ENCODE measurements around the gene AGBL1. TPM values are rescaled to one million over a fixed set of nuclear protein-coding genes. Genes with fewer than 3 reads are reported as not detected.

AGBL1 gene
- total and polyA plus RNA-seq, 3 experiments from 2014 or later: not detected

DNA sequence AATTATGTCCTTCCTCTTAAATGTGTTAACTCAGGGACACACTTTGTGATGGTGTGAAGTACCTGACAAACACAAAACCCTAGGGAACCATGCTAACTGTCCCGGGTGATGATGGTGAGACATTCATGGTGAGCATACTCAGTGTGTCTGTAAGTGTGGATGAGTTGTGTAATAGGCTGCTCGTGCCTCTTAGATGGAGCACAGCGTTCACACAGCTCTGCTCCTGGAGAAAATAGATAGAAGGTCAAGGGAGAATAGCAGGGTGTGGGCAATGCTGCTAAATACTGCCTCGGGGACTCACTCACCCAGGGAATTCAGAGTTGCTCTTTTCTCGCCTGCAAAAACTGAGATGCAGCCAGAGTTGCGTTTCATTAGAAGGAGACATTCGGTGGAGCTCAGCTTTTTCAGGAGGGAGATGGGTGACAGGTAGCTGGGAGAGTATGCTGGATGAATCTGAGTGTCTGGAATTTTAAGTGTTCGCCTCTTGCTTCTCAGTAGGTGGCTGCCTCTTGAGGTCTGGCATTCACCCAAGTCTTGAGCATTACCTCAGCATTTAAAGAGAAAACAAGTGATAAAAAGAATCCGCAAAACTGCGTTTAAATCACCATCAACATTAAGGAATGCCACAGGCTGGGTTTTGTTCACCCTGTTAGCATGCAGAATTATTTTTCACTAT, 813.2 kb downstream of the AGBL1 start:
- Histone ChIP-seq H3K36me3 (ENCODE audit: insufficient read depth, low read length) (no peaks in the 10 kb centered on the region), H3K27me3 (ENCODE audit: insufficient read depth, low read length, poor library complexity, severe bottlenecking) (no peaks in the 10 kb centered on the region), H3K9me3 (ENCODE audit: low read length) (no peaks in the 10 kb centered on the region), H3K4me1 (ENCODE audit: insufficient read depth, low read length) (no peaks in the 10 kb centered on the region), H3K27ac (ENCODE audit: low read depth, low read length) (no peak overlapping the region), H3K4me3 (ENCODE audit: low read length) (no peak overlapping the region)
- Mint-ChIP-seq H3K27me3 (no peaks in the 10 kb centered on the region), H3K4me3 (no peak overlapping the region), H3K9me3 (no peaks in the 10 kb centered on the region), H3K27ac (no peak overlapping the region), H3K36me3 (no peaks in the 10 kb centered on the region), H3K4me1 (no peaks in the 10 kb centered on the region)
- DNase-seq: no peak
- ChIA-PET CTCF (no interaction called here), POLR2A (no interaction called here)

DNA sequence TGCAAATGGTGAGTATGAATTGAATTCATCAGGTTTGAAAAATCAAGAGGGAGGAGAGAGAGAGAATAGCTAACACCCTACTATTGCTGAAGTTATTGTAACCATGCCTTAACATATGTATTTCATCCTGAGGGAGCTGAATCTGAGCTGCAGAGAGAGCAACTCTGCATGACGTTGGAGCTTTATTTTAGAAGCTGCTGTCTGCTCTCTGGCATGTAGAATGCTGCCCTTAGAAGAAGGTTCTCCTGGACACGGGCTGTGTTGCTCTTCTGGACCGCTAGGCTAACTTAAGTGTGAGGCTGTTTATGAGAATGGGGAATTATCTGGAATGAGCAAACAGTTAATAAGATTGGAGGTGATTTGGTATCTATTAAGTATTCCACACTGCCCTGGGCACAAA, 814.6 kb downstream of the AGBL1 start:
- H3K36me3 Mint-ChIP-seq: no peaks in the 10 kb centered on the region
- H3K4me1 Mint-ChIP-seq: no peaks in the 10 kb centered on the region
- no peaks in the 10 kb centered on the region for H3K27me3 ChIP-seq (ENCODE audit: insufficient read depth, low read length, poor library complexity, severe bottlenecking)
- peaks cover 0 to 11% (median 6%) of the 10 kb centered on the region in 5 donors for H3K9me3 Mint-ChIP-seq
- no peaks in the 10 kb centered on the region for H3K9me3 ChIP-seq (ENCODE audit: low read length)
- H3K4me3 ChIP-seq (ENCODE audit: low read length): no peak overlapping the region
- no peaks in the 10 kb centered on the region for H3K36me3 ChIP-seq (ENCODE audit: insufficient read depth, low read length)
- ChIA-PET POLR2A (no interaction called here), CTCF (no interaction called here)
- H3K4me1 ChIP-seq (ENCODE audit: insufficient read depth, low read length): no peaks in the 10 kb centered on the region
- H3K27me3 Mint-ChIP-seq: peaks cover 0 to 10% of the 10 kb centered on the region in 2 donors
- no peak for DNase-seq
- H3K27ac Mint-ChIP-seq: no peak overlapping the region
- no peak overlapping the region for H3K4me3 Mint-ChIP-seq
- no peak overlapping the region for H3K27ac ChIP-seq (ENCODE audit: low read depth, low read length)

DNA sequence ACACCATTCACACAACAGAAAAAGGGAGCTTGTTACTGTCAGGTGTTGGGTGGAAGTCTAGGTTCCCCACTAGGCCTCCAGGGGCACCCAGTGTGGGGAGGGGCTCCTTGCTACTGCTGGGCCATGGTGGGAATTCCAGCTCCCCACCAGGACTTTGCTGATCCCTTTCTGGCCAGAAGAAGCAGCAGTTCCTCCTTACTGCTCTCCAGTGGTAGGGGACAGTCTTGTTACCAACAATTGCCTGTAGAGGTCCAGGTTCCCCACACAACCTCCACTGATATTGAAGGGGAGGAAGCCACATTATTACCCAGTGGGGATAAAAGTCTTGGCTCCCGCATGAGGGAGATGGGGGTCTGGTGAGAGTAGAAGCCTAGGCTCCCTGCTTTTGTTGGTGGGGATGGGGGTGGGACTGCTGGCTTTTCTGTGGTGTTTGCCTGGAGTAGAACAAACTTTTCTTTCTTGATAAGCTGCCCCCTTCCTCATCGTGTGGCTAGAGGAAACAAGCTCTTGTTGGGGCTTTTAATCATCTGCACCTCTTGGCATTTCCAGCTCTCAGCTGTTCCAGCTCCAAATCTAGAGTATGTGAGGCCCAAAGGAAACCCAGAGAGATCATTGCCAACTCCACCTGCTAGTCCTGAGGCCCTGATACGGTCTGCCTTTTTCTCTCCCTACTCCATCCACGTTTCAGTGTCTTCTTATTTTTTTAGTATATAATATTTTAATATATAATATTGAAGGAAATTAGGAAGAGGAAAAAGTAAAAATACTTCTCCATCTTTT, 824.2 kb downstream of the AGBL1 start:
- Mint-ChIP-seq H3K4me3 (no peak overlapping the region), H3K4me1 (no peaks in the 10 kb centered on the region), H3K27me3 (peaks cover 6 to 23% of the 10 kb centered on the region in 2 donors), H3K27ac (no peak overlapping the region), H3K9me3 (peaks cover 0 to 4% (median 2%) of the 10 kb centered on the region in 5 donors), H3K36me3 (no peaks in the 10 kb centered on the region)
- no peaks in the 10 kb centered on the region for H3K9me3 ChIP-seq (ENCODE audit: low read length)
- ChIA-PET POLR2A (no interaction called here), CTCF (no interaction called here)
- no peak overlapping the region for H3K27ac ChIP-seq (ENCODE audit: low read depth, low read length)
- no peaks in the 10 kb centered on the region for H3K27me3 ChIP-seq (ENCODE audit: insufficient read depth, low read length, poor library complexity, severe bottlenecking)
- no peak for DNase-seq
- H3K4me3 ChIP-seq (ENCODE audit: low read length): no peak overlapping the region
- H3K4me1 ChIP-seq (ENCODE audit: insufficient read depth, low read length): no peaks in the 10 kb centered on the region
- H3K36me3 ChIP-seq (ENCODE audit: insufficient read depth, low read length): no peaks in the 10 kb centered on the region

DNA sequence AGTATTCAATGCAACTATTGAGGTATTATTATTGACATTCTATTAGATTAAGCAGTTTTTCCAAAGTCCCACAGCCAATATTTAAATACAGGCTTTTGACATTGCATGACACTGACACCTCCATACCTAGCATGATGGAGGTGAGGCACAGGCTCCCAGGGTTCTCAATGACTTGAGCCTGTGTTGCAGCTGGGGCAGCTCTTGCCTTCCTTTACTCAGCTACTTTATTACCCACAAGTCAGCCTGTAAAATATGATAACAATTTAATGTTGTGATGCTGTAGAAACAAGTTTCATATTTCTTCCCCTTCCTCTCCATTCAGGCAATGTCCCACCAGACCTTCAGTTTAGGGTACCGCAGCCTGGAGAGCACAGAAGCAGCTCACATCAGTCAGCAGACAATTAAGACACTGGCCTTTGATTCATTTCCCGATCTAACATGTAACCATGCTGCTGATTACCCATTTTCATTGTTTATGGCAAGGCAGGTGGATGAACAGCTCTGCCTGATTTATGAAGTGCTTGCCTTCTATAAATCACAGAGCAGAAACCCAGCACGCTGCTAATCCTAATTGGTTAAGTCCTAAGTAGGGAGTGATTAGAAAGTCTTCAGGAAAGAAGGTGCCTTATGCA, 826.1 kb downstream of the AGBL1 start:
- Mint-ChIP-seq H3K9me3 (peaks cover 0 to 2% (median 0%) of the 10 kb centered on the region in 5 donors), H3K4me3 (no peak overlapping the region), H3K27me3 (peaks cover 6 to 20% of the 10 kb centered on the region in 2 donors), H3K27ac (no peak overlapping the region), H3K4me1 (no peaks in the 10 kb centered on the region), H3K36me3 (no peaks in the 10 kb centered on the region)
- no peaks in the 10 kb centered on the region for H3K9me3 ChIP-seq (ENCODE audit: low read length)
- no peaks in the 10 kb centered on the region for H3K36me3 ChIP-seq (ENCODE audit: insufficient read depth, low read length)
- no peak overlapping the region for H3K4me3 ChIP-seq (ENCODE audit: low read length)
- no peak for DNase-seq
- H3K27ac ChIP-seq (ENCODE audit: low read depth, low read length): no peak overlapping the region
- no peaks in the 10 kb centered on the region for H3K4me1 ChIP-seq (ENCODE audit: insufficient read depth, low read length)
- ChIA-PET CTCF (no interaction called here), POLR2A (no interaction called here)
- no peaks in the 10 kb centered on the region for H3K27me3 ChIP-seq (ENCODE audit: insufficient read depth, low read length, poor library complexity, severe bottlenecking)

DNA sequence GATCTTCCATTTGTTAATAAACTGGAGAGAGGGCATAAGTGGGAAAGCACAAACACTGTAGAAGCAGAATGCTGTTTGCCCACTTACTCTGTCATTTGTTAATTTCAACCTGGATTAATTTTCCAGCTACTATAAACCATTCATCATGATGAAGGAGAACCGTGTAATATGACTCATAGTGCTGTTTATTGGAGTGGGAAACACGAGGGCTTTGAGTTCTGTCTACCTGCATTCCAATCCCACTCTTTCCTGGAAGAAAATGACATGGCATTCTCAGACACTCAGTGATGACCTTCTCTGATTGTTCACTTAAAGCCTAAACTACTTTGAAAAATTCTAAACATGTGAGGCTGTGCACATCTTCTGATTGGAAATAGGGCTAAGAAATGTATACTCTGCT, 826.7 kb downstream of the AGBL1 start:
- Histone ChIP-seq H3K36me3 (ENCODE audit: insufficient read depth, low read length) (no peaks in the 10 kb centered on the region), H3K27ac (ENCODE audit: low read depth, low read length) (no peak overlapping the region), H3K9me3 (ENCODE audit: low read length) (no peaks in the 10 kb centered on the region), H3K4me3 (ENCODE audit: low read length) (no peak overlapping the region), H3K4me1 (ENCODE audit: insufficient read depth, low read length) (no peaks in the 10 kb centered on the region), H3K27me3 (ENCODE audit: insufficient read depth, low read length, poor library complexity, severe bottlenecking) (no peaks in the 10 kb centered on the region)
- H3K27ac Mint-ChIP-seq: no peak overlapping the region
- H3K4me1 Mint-ChIP-seq: no peaks in the 10 kb centered on the region
- H3K36me3 Mint-ChIP-seq: no peaks in the 10 kb centered on the region
- no peak overlapping the region for H3K4me3 Mint-ChIP-seq
- H3K27me3 Mint-ChIP-seq: peaks cover 6 to 20% of the 10 kb centered on the region in 2 donors
- ChIA-PET POLR2A (no interaction called here), CTCF (no interaction called here)
- H3K9me3 Mint-ChIP-seq: peaks cover 0 to 2% (median 0%) of the 10 kb centered on the region in 5 donors
- DNase-seq: no peak

DNA sequence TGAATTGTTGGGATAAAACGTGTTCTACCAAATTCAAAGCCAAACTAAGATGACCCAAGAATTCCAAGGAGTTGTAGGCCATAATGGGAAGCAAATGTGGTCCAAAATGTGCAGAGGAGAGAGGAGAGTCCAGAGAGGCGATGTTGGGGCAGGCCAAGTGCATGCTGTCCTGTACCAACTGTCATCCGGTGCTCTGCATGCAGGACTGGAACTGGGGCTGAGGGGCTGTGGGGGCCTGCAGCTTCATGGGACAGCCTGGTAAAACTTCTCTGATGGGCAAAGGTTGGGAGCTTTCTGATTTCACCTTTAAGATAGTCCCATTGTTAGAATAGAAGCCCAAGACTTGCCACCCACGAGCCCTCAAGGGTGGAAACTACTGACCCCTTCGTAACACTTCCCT, 831.4 kb downstream of the AGBL1 start:
- H3K27ac ChIP-seq (ENCODE audit: low read depth, low read length): no peak overlapping the region
- H3K36me3 Mint-ChIP-seq: no peaks in the 10 kb centered on the region
- no peaks in the 10 kb centered on the region for H3K36me3 ChIP-seq (ENCODE audit: insufficient read depth, low read length)
- no peak overlapping the region for H3K27ac Mint-ChIP-seq
- H3K4me3 ChIP-seq (ENCODE audit: low read length): no peak overlapping the region
- H3K4me1 ChIP-seq (ENCODE audit: insufficient read depth, low read length): no peaks in the 10 kb centered on the region
- no peaks in the 10 kb centered on the region for H3K9me3 ChIP-seq (ENCODE audit: low read length)
- ChIA-PET POLR2A (no interaction called here), CTCF (no interaction called here)
- H3K27me3 Mint-ChIP-seq: peaks cover 6 to 11% of the 10 kb centered on the region in 2 donors
- no peaks in the 10 kb centered on the region for H3K4me1 Mint-ChIP-seq
- no peak for DNase-seq
- H3K9me3 Mint-ChIP-seq: peaks cover 0 to 5% (median 0%) of the 10 kb centered on the region in 5 donors
- no peak overlapping the region for H3K4me3 Mint-ChIP-seq
- H3K27me3 ChIP-seq (ENCODE audit: insufficient read depth, low read length, poor library complexity, severe bottlenecking): no peaks in the 10 kb centered on the region

DNA sequence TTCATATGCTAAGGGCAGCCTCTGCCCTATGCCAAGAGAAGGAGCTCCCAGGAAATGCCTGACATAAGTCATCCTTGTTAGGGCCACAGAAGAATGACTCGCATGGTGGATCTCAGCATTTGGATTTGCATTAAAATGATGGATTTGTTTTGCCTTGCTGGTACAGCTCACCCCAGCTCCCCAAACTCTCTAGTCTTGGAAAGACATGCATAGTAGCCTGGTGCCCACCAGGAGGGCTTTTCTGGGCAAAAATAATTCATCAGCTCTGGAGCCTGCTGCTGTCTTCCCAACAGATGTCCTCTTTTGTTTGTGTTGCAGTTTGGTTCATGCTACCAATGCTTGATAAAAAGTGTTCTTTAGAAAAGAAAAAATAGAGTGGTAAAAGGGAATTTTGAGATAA, 833.0 kb downstream of the AGBL1 start:
- no peaks in the 10 kb centered on the region for H3K4me1 ChIP-seq (ENCODE audit: insufficient read depth, low read length)
- CTCF ChIA-PET: no interaction called here
- no peaks in the 10 kb centered on the region for H3K36me3 ChIP-seq (ENCODE audit: insufficient read depth, low read length)
- peaks cover 0 to 5% (median 0%) of the 10 kb centered on the region in 5 donors for H3K9me3 Mint-ChIP-seq
- no peak overlapping the region for H3K4me3 ChIP-seq (ENCODE audit: low read length)
- POLR2A ChIA-PET: no interaction called here
- H3K27me3 ChIP-seq (ENCODE audit: insufficient read depth, low read length, poor library complexity, severe bottlenecking): no peaks in the 10 kb centered on the region
- H3K27ac ChIP-seq (ENCODE audit: low read depth, low read length): no peak overlapping the region
- no peak overlapping the region for H3K4me3 Mint-ChIP-seq
- no peaks in the 10 kb centered on the region for H3K9me3 ChIP-seq (ENCODE audit: low read length)
- no peaks in the 10 kb centered on the region for H3K27me3 Mint-ChIP-seq
- no peak overlapping the region for H3K27ac Mint-ChIP-seq
- DNase-seq: no peak
- no peaks in the 10 kb centered on the region for H3K36me3 Mint-ChIP-seq
- H3K4me1 Mint-ChIP-seq: no peaks in the 10 kb centered on the region

DNA sequence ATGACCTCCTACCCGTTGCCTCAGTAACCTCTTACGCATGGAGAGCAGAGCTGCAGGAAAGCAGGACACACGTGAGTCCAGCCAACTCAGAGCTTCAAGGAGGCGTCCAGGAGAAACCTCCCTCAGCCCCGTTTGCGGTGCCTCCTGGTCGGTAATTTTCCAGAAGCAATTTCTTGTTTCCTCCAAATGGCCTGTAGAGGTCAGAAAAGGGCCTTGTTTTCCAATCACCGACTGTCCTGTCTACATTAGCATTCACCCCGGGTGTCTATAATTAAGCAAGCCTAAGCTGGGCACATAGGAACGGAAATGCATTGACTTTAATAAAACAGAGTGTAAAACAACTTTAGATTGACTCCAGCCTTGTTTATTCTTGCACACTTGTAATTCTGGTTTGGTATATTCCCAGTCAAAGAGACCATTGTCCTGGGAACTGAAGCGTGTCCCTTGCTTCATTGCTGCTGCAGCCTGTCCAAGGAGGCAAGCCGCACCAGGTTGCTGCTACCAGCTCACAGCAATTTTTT, 836.2 kb downstream of the AGBL1 start:
- no peak overlapping the region for H3K27ac Mint-ChIP-seq
- ChIA-PET CTCF (no interaction called here), POLR2A (no interaction called here)
- H3K9me3 Mint-ChIP-seq: peaks cover 0 to 5% (median 0%) of the 10 kb centered on the region in 5 donors
- Histone ChIP-seq H3K4me1 (ENCODE audit: insufficient read depth, low read length) (no peaks in the 10 kb centered on the region), H3K27me3 (ENCODE audit: insufficient read depth, low read length, poor library complexity, severe bottlenecking) (no peaks in the 10 kb centered on the region), H3K9me3 (ENCODE audit: low read length) (no peaks in the 10 kb centered on the region), H3K27ac (ENCODE audit: low read depth, low read length) (no peak overlapping the region), H3K36me3 (ENCODE audit: insufficient read depth, low read length) (no peaks in the 10 kb centered on the region), H3K4me3 (ENCODE audit: low read length) (no peak overlapping the region)
- H3K4me1 Mint-ChIP-seq: no peaks in the 10 kb centered on the region
- DNase-seq: no peak
- no peak overlapping the region for H3K4me3 Mint-ChIP-seq
- peaks cover 2 to 9% of the 10 kb centered on the region in 2 donors for H3K27me3 Mint-ChIP-seq
- H3K36me3 Mint-ChIP-seq: no peaks in the 10 kb centered on the region

Measured in CD8-positive, alpha-beta memory T cell (primary cell).